NCI-H187 treated with DMSO at 0.1 percent for 48 hours (cell line): ENCODE results near the gene ASPRV1.

Source experiments
- DNase-seq: peaks from one replicate; lab custom pipeline; 2025; lab: John Stamatoyannopoulos, UW

Gene ASPRV1

GRCh38 chr2:69939722-69940121 is 21.7 kb downstream of the ASPRV1 start:
- no peak for DNase-seq

- no peak for DNase-seq
Measured at GRCh38 chr2:69937968-69938367, 23.5 kb downstream of the ASPRV1 start.

- no peak for DNase-seq
Measured at GRCh38 chr2:69936906-69937305, 24.5 kb downstream of the ASPRV1 start.

GRCh38 chr2:69935011-69935410 is 26.4 kb downstream of the ASPRV1 start:
- DNase-seq = no peak

GRCh38 chr2:69934614-69934908 is 26.9 kb downstream of the ASPRV1 start:
- DNase-seq = no peak

- no peak for DNase-seq
Measured at GRCh38 chr2:69933839-69934613, 27.4 kb downstream of the ASPRV1 start.

GRCh38 chr2:69933254-69933828 is 28.1 kb downstream of the ASPRV1 start:
- DNase-seq = no peak

GRCh38 chr2:69932596-69932922 is 28.9 kb downstream of the ASPRV1 start:
- no peak for DNase-seq

GRCh38 chr2:69931832-69932595 is 29.4 kb downstream of the ASPRV1 start:
- DNase-seq = no peak

GRCh38 chr2:69926849-69927515 is 34.4 kb downstream of the ASPRV1 start:
- no peak for DNase-seq

- DNase-seq = no peak
Measured at GRCh38 chr2:69923116-69923515, 38.3 kb downstream of the ASPRV1 start.

GRCh38 chr2:69918401-69918800 is 43.0 kb downstream of the ASPRV1 start:
- DNase-seq = no peak

GRCh38 chr2:69917852-69918251 is 43.6 kb downstream of the ASPRV1 start:
- no peak for DNase-seq

GRCh38 chr2:69916106-69916505 is 45.3 kb downstream of the ASPRV1 start:
- DNase-seq = no peak

GRCh38 chr2:69914950-69915945 is 46.2 kb downstream of the ASPRV1 start, which contains the start of gene MXD1:
Gene MXD1, plus strand, starts transcription at chr2:69915109. Its CDS starts 222 bp downstream, at chr2:69915331.
- no peak for DNase-seq

- DNase-seq = peak; percentile 100
Measured at GRCh38 chr2:69914164-69914949, 47.1 kb downstream of the ASPRV1 start.

GRCh38 chr2:69911985-69912563 is 49.4 kb downstream of the ASPRV1 start:
- DNase-seq = peak; percentile 33
